GM10847 (cell line): ENCODE measurements around the gene HEPN1.

Experiments used
- POLR2A ChIP-seq: IDR thresholded peaks from 2 replicates; pipeline ENCODE4 v1.6.1; 2011; ENCODE audit not compliant: insufficient read length; ENCODE audit errors: extremely low read depth

Gene HEPN1

GRCh38 chr11:124916370-124916710 lies 2.7 kb upstream of the HEPN1 start:
- no peak for TF ChIP-seq POLR2A

GRCh38 chr11:124917115-124917637 lies 1.9 kb upstream of the HEPN1 start:
- no peak for TF ChIP-seq POLR2A

DNA sequence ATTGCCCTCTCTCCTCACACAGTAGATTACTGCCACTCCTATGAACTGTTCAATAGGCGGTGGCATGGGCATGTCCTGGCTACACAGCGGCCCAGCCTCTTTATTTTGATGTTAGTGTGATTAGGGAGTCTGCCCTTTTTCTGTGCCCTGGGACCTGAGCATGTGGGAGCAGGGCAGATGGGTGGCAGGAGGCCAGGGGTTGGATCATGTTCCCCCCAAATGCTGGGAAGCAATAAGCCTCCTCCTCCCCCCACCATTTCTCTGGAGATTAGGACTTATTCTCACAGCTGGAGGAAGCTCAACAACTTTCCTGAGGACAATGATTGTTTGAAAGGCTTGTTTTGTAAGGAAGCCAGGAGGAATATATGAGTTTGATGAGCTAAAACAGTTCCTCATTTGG lies 848 bp downstream of the HEPN1 start:
- TF ChIP-seq POLR2A: no peak

- no peak for TF ChIP-seq POLR2A
Measured at GRCh38 chr11:124920356-124920755, 1.3 kb downstream of the HEPN1 start.

- TF ChIP-seq POLR2A: no peak
Measured at GRCh38 chr11:124920870-124921609, 2.0 kb downstream of the HEPN1 start.

- no peak for TF ChIP-seq POLR2A
Measured at GRCh38 chr11:124922831-124923230, 3.8 kb downstream of the HEPN1 start.

- no peak for TF ChIP-seq POLR2A
Measured at GRCh38 chr11:124923296-124923695, 4.2 kb downstream of the HEPN1 start.

GRCh38 chr11:124928942-124929665 lies 10.1 kb downstream of the HEPN1 start:
- TF ChIP-seq POLR2A: no peak

DNA sequence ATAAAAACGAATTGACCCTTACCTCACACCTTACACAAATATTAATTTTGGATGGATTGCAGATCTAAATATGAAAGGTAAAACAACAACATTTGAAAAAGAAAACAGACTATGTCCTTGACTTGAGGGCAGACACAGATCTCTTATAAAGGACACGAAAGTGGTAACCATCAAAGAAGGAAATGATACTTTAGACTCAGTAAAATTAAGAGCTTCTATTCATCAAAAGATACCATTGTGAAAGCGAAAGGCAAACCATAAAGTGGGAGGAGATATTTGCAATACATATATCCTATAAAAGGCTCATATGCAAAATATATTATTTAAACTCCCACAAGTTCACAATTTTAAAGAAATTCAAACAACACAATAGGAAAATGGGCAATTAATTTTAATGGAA lies 11.7 kb downstream of the HEPN1 start:
- no peak for TF ChIP-seq POLR2A

GRCh38 chr11:124934862-124935547 lies 16.0 kb downstream of the HEPN1 start:
- no peak for TF ChIP-seq POLR2A

- TF ChIP-seq POLR2A: no peak
Measured at GRCh38 chr11:124935548-124936514, 16.8 kb downstream of the HEPN1 start, which contains the start of gene HEPACAM. TSS of gene HEPACAM (minus strand) at chr11:124936047. CDS start at chr11:124936006, 41 bp downstream.

- TF ChIP-seq POLR2A: no peak
Measured at GRCh38 chr11:124937336-124937935, 18.4 kb downstream of the HEPN1 start.

- TF ChIP-seq POLR2A: no peak
Measured at GRCh38 chr11:124938206-124938765, 19.2 kb downstream of the HEPN1 start.

DNA sequence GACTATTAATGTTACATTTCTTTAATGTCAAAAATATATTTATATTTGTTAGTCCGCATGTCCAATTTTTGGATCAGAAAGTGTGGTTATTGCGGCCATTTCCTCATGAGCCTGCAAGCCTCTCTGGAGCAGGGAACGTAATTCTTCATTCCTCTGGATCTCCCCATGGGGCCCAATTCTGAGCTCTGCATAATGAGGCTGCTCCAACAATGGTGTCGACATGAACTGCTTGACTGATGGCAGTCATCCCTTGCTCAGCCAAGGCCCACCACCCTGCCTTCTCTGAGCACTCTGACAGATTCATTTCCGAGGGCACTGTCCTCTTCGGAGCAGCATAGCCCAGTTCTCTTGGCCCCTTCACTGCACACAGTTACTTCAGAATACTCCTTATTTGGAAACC lies 19.9 kb downstream of the HEPN1 start:
- TF ChIP-seq POLR2A: no peak
